ENCODE measurements around the gene RWDD4. TPM values are rescaled to one million over a fixed set of nuclear protein-coding genes. Genes with fewer than 3 reads are reported as not detected.

RWDD4 gene
- total RNA-seq, 2 donors from 2014 or later = 20.3 to 23.7 TPM

GRCh38 chr4:183594823-183595222, 64.2 kb downstream of the RWDD4 start:
- H3K27me3 Mint-ChIP-seq (ENCODE audit: insufficient read depth) = no peaks in the 10 kb centered on the region
- no peaks in the 10 kb centered on the region for H3K9me3 ChIP-seq (ENCODE audit: control insufficient read depth, low read length)
- H3K36me3 ChIP-seq (ENCODE audit: control insufficient read depth, insufficient read depth, low read length) = no peaks in the 10 kb centered on the region
- H3K36me3 Mint-ChIP-seq (ENCODE audit: low read depth) = no peaks in the 10 kb centered on the region
- no peak overlapping the region for H3K27ac Mint-ChIP-seq
- no peaks in the 10 kb centered on the region for H3K27me3 ChIP-seq (ENCODE audit: control insufficient read depth, insufficient read depth, low read length, poor library complexity, severe bottlenecking)
- no peak overlapping the region for H3K9ac ChIP-seq (ENCODE audit: extremely low read depth, low read length, poor library complexity, severe bottlenecking)
- no peak overlapping the region for H3K27ac ChIP-seq (ENCODE audit: low read depth, low read length)
- DNase-seq = no peak
- H3K9me3 Mint-ChIP-seq = no peaks in the 10 kb centered on the region
- H3K4me3 ChIP-seq (ENCODE audit: low read length) = no peak overlapping the region
- TF ChIP-seq CTCF (conservative IDR thresholded peaks at IDR 0.05) = no peak
- H3K4me1 Mint-ChIP-seq = no peaks in the 10 kb centered on the region
- WGBS, 2 experiments (ENCODE audit: insufficient coverage in 1 of 2, insufficient read length in 1 of 2) = 91 to 96% methylated on average over 3 of the region's 3 CpGs
- no peak overlapping the region for H3K4me3 Mint-ChIP-seq
- H3K4me1 ChIP-seq (ENCODE audit: control insufficient read depth, insufficient read depth, low read length) = no peaks in the 10 kb centered on the region

- Mint-ChIP-seq H3K9me3 (peaks cover 8% of the 10 kb centered on the region), H3K36me3 (ENCODE audit: low read depth) (no peaks in the 10 kb centered on the region), H3K4me1 (no peaks in the 10 kb centered on the region), H3K4me3 (no peak overlapping the region), H3K27me3 (ENCODE audit: insufficient read depth) (no peaks in the 10 kb centered on the region), H3K27ac (no peak overlapping the region)
- no peak for TF ChIP-seq CTCF (conservative IDR thresholded peaks at IDR 0.05)
- WGBS, 2 experiments (ENCODE audit: insufficient coverage in 1 of 2, insufficient read length in 1 of 2) = 94 to 100% methylated on average over 1 to 4 of the region's 4 CpGs
- H3K9me3 ChIP-seq (ENCODE audit: control insufficient read depth, low read length) = no peaks in the 10 kb centered on the region
- no peak overlapping the region for H3K9ac ChIP-seq (ENCODE audit: extremely low read depth, low read length, poor library complexity, severe bottlenecking)
- DNase-seq = no peak
- H3K36me3 ChIP-seq (ENCODE audit: control insufficient read depth, insufficient read depth, low read length) = no peaks in the 10 kb centered on the region
- no peak overlapping the region for H3K4me3 ChIP-seq (ENCODE audit: low read length)
- H3K27ac ChIP-seq (ENCODE audit: low read depth, low read length) = no peak overlapping the region
- no peaks in the 10 kb centered on the region for H3K27me3 ChIP-seq (ENCODE audit: control insufficient read depth, insufficient read depth, low read length, poor library complexity, severe bottlenecking)
- H3K4me1 ChIP-seq (ENCODE audit: control insufficient read depth, insufficient read depth, low read length) = no peaks in the 10 kb centered on the region
Measured at GRCh38 chr4:183591301-183591700, 67.7 kb downstream of the RWDD4 start.

Other genes starting within 250 kb of the RWDD4 start
- 10 to 100 TPM; 14.1 to 15.3 TPM for gene CDKN2AIP, start 214.5 kb downstream of the RWDD4 start, total RNA-seq
- 10 to 100 TPM; 16.9 to 19.8 TPM for gene ING2, start 154.1 kb downstream of the RWDD4 start, total RNA-seq
- gene TRAPPC11, start 108 bp upstream of the RWDD4 start, total RNA-seq = 10 to 100 TPM; 38.4 to 49.7 TPM
- 10 to 100 TPM in 1 of 2 donors, 1 to 10 TPM in 1; 8.5 to 13.1 TPM for gene STOX2, start 246.1 kb upstream of the RWDD4 start, total RNA-seq

Data from endodermal cell (in vitro differentiated cells).